Immature natural killer cell (primary cell): ENCODE results near the gene SLC35A2. TPM values are rescaled to one million over a fixed set of nuclear protein-coding genes. Genes with fewer than 3 reads are reported as not detected.

Source experiments
- DNase-seq, 3 donors: peaks; one replicate each; pipeline ENCODE4 v3.0.0; 2022; ENCODE audit warnings: mixed read lengths in 1 of 3
- H3K27ac Mint-ChIP-seq, 6 donors: one replicate each; pipeline ENCODE4 v1.8.0; 2020; ENCODE audit warnings: mixed read lengths in 6 of 6, mild to moderate bottlenecking in 5 of 6, inconsistent platforms in 4 of 6, moderate library complexity in 3 of 6
- H3K27me3 Mint-ChIP-seq, 3 donors: one replicate each; pipeline ENCODE4 v1.8.0; 2020 to 2021; ENCODE audit warnings: low read depth in 3 of 3, mild to moderate bottlenecking in 3 of 3, mixed read lengths in 3 of 3, moderate library complexity in 3 of 3, inconsistent platforms in 1 of 3
- H3K36me3 Mint-ChIP-seq, 3 donors: one replicate each; pipeline ENCODE4 v1.8.0; 2020; ENCODE audit warnings: mixed read lengths in 3 of 3, inconsistent platforms in 2 of 3, mild to moderate bottlenecking in 2 of 3
- H3K4me1 Mint-ChIP-seq, 2 donors: one replicate each; pipeline ENCODE4 v1.8.0; 2020; ENCODE audit warnings: inconsistent platforms in 2 of 2, mild to moderate bottlenecking in 2 of 2, mixed read lengths in 2 of 2, moderate library complexity in 1 of 2
- H3K4me3 Mint-ChIP-seq, 5 donors: one replicate each; pipeline ENCODE4 v1.8.0; 2020; ENCODE audit warnings: mild to moderate bottlenecking in 5 of 5, mixed read lengths in 5 of 5, inconsistent platforms in 3 of 5, moderate library complexity in 3 of 5
- H3K9me3 Mint-ChIP-seq, 6 donors: one replicate each; pipeline ENCODE4 v1.8.0; 2020; ENCODE audit warnings: mild to moderate bottlenecking in 6 of 6, mixed read lengths in 6 of 6, inconsistent platforms in 4 of 6, moderate library complexity in 3 of 6
- polyA plus RNA-seq, 3 donors: library from polyadenylated mRNA; unstranded; fragments of 300-500 nt; fragmentation: Illumina TruSeq; gene quantifications; one replicate each; pipeline ENCODE4 v1.2.3, GENCODE V29; 2021

Gene SLC35A2
- polyA plus RNA-seq, 3 donors from 2014 or later: 17.0 to 20.6 (median 20.2) TPM

DNA sequence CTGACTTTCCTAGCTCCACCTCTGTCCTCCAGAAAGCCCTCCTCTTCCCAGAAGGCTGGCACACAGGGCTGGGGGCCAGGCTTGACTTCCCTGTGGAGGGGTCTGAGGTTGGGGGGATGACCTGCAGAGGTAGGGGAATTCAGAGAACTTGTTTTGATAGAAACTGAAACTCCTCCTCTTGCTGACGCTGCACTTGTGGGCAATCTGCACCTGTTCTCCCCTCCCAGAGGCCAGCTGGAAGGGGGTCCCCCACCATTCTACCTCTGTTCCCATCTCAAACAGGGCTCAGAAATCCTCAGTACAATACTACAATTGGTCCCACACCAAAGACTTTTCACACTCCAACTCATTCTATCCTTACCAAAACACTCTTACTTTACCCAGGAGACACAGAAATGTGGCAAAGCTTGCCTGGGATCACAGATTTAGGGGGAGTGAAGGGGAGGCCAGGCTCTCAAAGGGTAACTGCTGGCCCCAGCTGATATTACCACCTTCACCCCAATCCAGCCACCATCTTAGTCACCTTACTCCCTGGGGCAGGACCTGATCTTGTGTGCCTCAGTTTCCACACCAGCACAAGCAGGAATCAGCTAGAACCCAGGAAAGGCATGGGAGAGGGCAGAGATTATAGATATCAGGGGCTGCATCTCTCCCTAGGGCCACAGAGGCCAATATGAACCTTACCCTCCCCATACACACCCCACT is 27.4 kb upstream of the SLC35A2 start:
- peak overlapping the region; percentile 93 to 99 (median 95) for H3K27ac Mint-ChIP-seq
- peaks cover 2 to 20% (median 6%) of the 10 kb centered on the region in 3 donors for H3K36me3 Mint-ChIP-seq
- DNase-seq: peak; percentile 47 to 59 (median 51)
- peaks cover 10 to 15% (median 11%) of the 10 kb centered on the region in 3 donors for H3K27me3 Mint-ChIP-seq
- peaks cover 93 to 99% of the 10 kb centered on the region in 2 donors for H3K4me1 Mint-ChIP-seq
- no peaks in the 10 kb centered on the region for H3K9me3 Mint-ChIP-seq
- peak overlapping the region; percentile 75 to 91 (median 82) for H3K4me3 Mint-ChIP-seq

DNA sequence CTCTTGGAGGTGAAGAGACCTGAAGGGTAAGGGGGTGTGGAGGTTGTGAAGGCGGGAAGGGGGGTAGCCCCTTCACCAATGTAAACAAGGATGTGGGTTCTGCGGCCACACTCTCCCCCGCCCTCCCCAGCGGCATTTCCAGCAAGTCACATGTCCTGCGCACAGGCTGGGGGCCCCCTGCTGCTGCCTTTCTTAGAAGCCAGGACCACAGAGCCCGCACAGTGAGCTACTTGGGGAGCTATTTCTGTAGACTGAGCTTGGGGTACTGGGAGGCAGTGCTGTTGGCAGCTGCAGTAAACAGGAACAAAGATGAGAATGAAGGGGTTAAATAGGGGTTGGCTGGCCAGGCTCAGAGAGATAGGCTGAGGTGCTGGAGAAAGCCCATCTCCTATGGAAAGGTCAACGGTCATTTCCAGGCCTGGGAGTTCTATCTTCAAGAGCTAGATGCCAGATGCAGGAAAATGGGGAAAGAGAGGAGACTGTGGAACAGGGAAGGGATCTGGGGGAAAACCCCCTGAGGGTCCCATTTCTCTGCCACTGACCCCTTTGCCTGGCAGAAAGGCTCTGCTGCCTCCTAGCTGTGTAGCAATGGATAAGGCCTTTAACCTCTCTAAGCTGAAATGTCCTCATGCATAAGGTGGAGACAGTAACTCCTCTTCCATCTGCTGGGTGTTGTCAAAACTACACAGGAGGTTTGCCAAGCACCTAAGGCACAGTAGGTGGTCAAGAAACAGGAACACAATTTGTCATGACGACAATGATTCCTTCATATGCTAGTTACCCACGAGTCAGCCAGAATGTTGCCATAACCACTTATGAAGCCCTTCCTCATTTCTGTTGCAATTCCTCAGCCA is 25.8 kb upstream of the SLC35A2 start:
- Mint-ChIP-seq H3K4me3 (peak overlapping the region; percentile 75 to 91 (median 82)), H3K27ac (peak overlapping the region; percentile 93 to 99 (median 95)), H3K36me3 (peaks cover 5 to 28% (median 12%) of the 10 kb centered on the region in 3 donors), H3K27me3 (peaks cover 7 to 16% (median 8%) of the 10 kb centered on the region in 3 donors), H3K4me1 (peaks cover 84 to 85% of the 10 kb centered on the region in 2 donors), H3K9me3 (no peaks in the 10 kb centered on the region)
- DNase-seq: peak; percentile 90 to 92 (median 90)

DNA sequence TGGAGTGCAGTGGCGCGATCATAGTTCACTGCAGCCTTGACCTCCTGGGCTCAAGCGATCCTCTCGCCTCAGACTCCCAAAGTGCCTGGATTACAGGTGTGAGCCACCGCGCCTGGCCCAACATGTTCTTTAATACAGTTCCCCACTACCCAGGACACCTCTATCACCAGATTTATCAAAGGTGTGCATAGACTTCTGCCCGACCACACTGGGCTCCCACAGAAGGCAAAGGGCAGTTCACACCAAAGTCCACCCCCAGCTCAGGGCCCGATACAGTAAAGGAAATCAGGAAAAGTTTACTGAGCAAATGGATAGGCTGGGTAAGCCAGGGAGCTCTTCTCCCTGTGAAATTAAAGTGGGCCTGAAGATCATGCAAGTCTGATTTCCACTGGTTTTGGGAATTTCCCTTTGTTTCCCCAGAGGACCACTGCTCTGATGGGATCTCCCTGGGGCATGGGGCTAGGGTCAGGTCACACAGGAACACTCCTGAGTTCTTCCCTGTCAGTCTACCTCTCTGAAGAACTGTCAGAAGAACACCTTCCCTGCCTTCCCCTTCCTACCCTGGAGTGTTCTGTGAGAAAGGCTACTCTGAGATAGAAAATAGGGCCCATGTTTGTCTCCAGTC is 25.1 kb upstream of the SLC35A2 start:
- Mint-ChIP-seq H3K4me1 (peaks cover 77 to 78% of the 10 kb centered on the region in 2 donors), H3K36me3 (peaks cover 5 to 23% (median 12%) of the 10 kb centered on the region in 3 donors), H3K4me3 (peak overlapping the region; percentile 75 to 91 (median 82)), H3K9me3 (no peaks in the 10 kb centered on the region), H3K27ac (peak overlapping the region; percentile 93 to 99 (median 95)), H3K27me3 (peaks cover 7 to 16% (median 8%) of the 10 kb centered on the region in 3 donors)
- no peak for DNase-seq

DNA sequence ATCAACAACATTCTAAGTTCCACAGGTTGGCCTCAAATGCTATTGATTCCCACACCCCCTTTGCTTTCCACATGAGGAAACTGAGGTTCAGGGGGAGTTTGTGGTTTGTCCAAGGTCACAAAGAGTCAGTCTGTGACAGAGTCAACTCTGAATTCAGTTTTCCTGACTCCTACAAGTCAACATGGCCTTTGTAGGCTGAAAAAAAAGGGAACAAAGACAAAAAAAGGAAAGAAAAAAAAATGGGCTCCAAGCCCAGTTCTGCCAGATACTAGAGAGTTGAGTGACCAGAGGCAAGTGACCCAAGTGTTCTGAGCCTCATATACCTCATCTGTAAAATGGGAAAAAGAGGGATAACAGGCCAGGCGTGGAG is 23.8 kb upstream of the SLC35A2 start:
- peaks cover 66 to 67% of the 10 kb centered on the region in 2 donors for H3K4me1 Mint-ChIP-seq
- no peak for DNase-seq
- H3K27ac Mint-ChIP-seq: peak overlapping the region; percentile 59 to 79 (median 70)
- H3K4me3 Mint-ChIP-seq: peak overlapping the region in 1 of 5 donors; percentile 56
- no peaks in the 10 kb centered on the region for H3K9me3 Mint-ChIP-seq
- peaks cover 5 to 22% (median 12%) of the 10 kb centered on the region in 3 donors for H3K36me3 Mint-ChIP-seq
- peaks cover 7 to 16% (median 8%) of the 10 kb centered on the region in 3 donors for H3K27me3 Mint-ChIP-seq

DNA sequence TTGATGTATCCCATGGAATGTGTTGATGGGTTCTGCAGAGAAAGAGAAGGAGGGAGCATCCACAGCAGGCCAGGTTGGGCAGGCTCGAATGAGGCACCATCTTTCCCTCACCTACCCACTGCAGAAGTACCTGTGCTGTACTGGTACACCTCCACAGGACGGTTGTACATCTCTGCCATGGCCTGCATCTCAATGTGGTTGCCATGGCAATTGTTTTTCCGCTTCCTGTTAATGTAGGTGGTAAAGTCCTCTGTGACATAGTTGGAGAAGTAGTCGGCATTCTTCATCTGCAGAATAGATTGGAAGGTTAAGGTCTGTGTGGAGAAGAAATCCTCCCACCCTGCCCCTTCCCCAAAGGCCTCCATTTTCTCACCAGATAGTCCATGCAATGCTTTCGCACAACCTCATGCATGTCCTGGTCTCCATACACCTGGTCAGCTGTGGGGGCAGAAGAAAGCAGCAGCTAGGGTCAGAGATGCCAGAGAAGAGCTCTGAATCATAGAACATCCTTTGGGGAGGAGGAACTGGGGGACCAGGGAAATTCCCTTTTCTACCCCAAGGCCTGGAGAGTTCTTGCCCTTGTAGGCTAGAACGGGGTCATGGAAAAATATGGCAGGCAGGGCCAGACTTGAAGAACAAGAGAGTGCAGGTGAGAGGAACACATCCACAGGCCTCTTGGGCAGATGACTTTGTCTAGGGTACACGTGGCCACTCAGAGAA is 23.3 kb upstream of the SLC35A2 start:
- Mint-ChIP-seq H3K4me3 (peak overlapping the region in 1 of 5 donors; percentile 56), H3K36me3 (peaks cover 5 to 22% (median 12%) of the 10 kb centered on the region in 3 donors), H3K27me3 (peaks cover 7 to 13% (median 8%) of the 10 kb centered on the region in 3 donors), H3K27ac (peak overlapping the region; percentile 59 to 79 (median 74)), H3K9me3 (no peaks in the 10 kb centered on the region), H3K4me1 (peaks cover 61 to 63% of the 10 kb centered on the region in 2 donors)
- no peak for DNase-seq

DNA sequence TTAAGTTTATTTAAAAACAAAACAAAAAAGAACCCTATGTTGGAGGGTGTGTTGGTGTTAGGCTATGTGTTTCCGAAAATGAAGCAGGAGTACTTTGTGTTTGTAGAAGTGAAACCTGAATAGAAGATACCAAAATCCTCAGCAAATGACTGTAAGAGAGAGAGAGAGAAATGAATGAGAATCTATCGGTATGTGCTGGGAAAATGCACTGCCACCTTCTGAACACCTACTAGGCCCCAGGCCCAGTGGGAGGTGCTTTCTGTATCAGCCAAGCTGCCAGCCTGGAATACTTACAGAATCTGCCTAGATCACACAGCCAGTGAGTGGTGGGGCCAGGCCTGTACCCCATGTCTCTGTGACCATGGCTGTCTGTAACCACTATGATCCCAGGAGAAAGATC is 22.3 kb upstream of the SLC35A2 start:
- Mint-ChIP-seq H3K9me3 (no peaks in the 10 kb centered on the region), H3K4me1 (peaks cover 52 to 53% of the 10 kb centered on the region in 2 donors), H3K36me3 (peaks cover 5 to 22% (median 12%) of the 10 kb centered on the region in 3 donors), H3K27ac (peak overlapping the region in 5 of 6 donors; percentile 20 to 85 (median 51)), H3K4me3 (no peak overlapping the region), H3K27me3 (peaks cover 6 to 8% (median 7%) of the 10 kb centered on the region in 3 donors)
- no peak for DNase-seq

DNA sequence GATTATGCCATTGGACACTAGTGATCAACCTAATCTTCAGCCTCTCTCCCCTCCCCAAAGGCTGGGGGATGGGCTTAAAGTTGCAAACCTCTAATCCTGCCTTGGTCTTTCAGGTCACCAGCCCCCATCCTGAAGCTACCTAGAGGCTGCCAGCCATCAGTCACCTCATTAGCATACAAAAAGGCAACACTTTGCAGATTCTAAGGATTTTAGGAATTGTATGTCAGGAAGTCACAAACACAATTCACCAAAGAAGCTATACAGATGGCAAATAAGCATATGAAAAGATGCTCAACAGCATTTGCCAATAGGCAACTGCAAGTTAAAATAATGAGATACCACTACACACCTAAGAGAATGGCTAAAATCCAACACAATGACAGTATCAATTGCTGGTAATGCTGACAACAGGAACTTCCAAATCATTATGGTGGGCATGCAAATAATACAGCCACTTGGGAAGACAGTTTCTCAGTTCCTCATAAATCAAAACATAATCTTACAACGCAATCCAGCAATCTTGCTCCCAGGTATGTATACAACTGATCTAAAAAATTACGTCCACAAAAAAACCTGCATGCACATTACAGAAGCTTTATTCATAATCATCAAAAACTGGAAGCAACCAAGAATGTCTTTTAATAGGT is 16.4 kb upstream of the SLC35A2 start:
- H3K4me3 Mint-ChIP-seq: no peak overlapping the region
- H3K4me1 Mint-ChIP-seq: peaks cover 25 to 35% of the 10 kb centered on the region in 2 donors
- H3K9me3 Mint-ChIP-seq: no peaks in the 10 kb centered on the region
- DNase-seq: no peak
- H3K27ac Mint-ChIP-seq: no peak overlapping the region
- peaks cover 0 to 7% (median 1%) of the 10 kb centered on the region in 3 donors for H3K36me3 Mint-ChIP-seq
- H3K27me3 Mint-ChIP-seq: peaks cover 0 to 9% (median 0%) of the 10 kb centered on the region in 3 donors

DNA sequence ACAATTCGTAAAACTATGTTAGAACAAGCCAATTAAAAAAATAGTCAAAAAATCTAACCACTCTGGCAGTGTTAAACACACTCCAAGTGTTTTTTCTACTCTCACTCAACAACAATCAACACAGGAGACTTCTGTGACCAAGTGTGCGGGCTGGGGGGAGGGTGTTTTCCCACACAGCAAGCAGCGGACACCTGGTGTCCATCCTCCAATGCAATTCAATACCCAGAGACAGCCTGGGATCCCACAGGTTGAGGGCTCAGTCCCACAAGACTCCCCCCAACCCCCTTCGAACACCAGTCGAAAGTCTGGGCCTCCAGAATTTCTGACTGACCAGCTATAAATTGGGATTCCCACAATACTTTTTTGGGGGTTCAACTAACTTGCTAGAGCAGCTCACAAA is 15.7 kb upstream of the SLC35A2 start:
- Mint-ChIP-seq H3K9me3 (no peaks in the 10 kb centered on the region), H3K36me3 (peaks cover 0 to 5% (median 0%) of the 10 kb centered on the region in 3 donors), H3K4me3 (no peak overlapping the region), H3K27ac (no peak overlapping the region), H3K27me3 (peaks cover 0 to 9% (median 0%) of the 10 kb centered on the region in 3 donors), H3K4me1 (peaks cover 33 to 41% of the 10 kb centered on the region in 2 donors)
- no peak for DNase-seq

DNA sequence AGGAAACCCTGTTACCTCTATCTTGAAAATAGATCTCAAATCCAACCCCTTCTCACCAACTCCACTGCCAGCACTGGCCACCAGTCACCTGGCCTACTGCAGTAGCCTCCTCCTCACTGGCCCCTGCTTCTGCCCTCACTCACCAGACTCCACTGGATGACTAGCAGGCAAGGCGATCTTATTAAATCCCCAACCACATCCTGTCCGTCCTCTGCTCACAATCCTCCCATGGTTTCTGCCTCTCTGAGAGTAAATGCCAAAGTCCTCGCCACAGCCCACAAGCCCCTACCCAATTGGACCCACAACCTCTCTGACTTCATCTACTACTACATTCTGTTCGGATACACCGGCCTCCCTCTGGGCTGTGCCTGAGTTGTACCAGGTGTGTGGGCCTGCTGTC is 12.8 kb upstream of the SLC35A2 start:
- peak overlapping the region; percentile 57 to 94 (median 83) for H3K27ac Mint-ChIP-seq
- H3K36me3 Mint-ChIP-seq: peaks cover 0 to 9% (median 3%) of the 10 kb centered on the region in 3 donors
- peak; percentile 42 to 50 (median 49) for DNase-seq
- H3K9me3 Mint-ChIP-seq: no peaks in the 10 kb centered on the region
- H3K27me3 Mint-ChIP-seq: peaks cover 2 to 14% (median 3%) of the 10 kb centered on the region in 3 donors
- peak overlapping the region; percentile 55 to 75 (median 68) for H3K4me3 Mint-ChIP-seq
- H3K4me1 Mint-ChIP-seq: peaks cover 61 to 64% of the 10 kb centered on the region in 2 donors

DNA sequence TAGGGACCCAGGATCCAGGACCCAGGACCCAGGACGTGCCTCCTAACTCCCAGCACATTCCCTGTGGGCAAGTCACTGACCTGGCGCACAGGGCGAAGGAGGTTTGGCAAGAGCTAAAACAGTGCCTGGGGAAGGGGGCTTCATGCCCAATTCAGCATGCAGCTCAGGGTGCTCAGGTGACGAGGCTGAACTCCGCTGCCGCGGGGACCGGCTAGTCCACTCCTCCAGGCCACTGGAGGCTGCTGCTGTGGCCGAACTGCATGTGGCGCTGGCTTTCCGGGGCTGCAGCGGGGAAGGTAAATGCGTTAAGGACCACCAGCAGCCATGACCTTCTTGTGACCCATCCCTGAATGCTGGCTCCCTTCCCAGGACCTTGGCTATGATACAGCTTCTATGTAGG is 12.3 kb upstream of the SLC35A2 start:
- H3K36me3 Mint-ChIP-seq: peaks cover 0 to 9% (median 3%) of the 10 kb centered on the region in 3 donors

DNA sequence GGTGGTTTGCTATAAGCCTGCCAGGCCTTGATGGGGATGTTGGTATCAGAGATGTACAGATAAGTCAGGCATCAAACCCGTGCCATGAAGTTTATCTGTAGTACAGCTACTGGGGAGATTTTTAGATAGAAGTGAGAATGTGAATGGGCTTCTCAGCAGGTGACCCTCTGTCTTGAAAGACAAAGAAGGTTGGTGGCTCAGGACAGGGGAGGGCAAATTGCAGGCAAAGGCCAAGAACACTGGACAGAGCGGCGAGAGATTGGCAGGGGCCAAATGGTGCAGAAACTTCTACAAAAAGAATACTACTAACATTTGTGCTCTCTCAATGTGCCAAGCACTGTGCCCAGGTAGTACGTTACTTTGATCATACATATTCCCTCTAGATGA is 9.3 kb upstream of the SLC35A2 start:
- Mint-ChIP-seq H3K36me3 (peaks cover 3 to 17% (median 6%) of the 10 kb centered on the region in 3 donors), H3K9me3 (no peaks in the 10 kb centered on the region), H3K4me1 (peaks cover 72 to 75% of the 10 kb centered on the region in 2 donors), H3K27me3 (peaks cover 13 to 17% (median 16%) of the 10 kb centered on the region in 3 donors), H3K27ac (peak overlapping the region; percentile 87 to 97 (median 90)), H3K4me3 (peak overlapping the region; percentile 90 to 99 (median 91))
- DNase-seq: no peak

More for the DNA sequence above, 12.3 kb upstream of the SLC35A2 start:
- H3K4me3 Mint-ChIP-seq: peak overlapping the region; percentile 55 to 75 (median 68)
- H3K27me3 Mint-ChIP-seq: peaks cover 2 to 17% (median 7%) of the 10 kb centered on the region in 3 donors
- DNase-seq: no peak
- peak overlapping the region; percentile 57 to 94 (median 83) for H3K27ac Mint-ChIP-seq
- peaks cover 65 to 67% of the 10 kb centered on the region in 2 donors for H3K4me1 Mint-ChIP-seq
- no peaks in the 10 kb centered on the region for H3K9me3 Mint-ChIP-seq

DNA sequence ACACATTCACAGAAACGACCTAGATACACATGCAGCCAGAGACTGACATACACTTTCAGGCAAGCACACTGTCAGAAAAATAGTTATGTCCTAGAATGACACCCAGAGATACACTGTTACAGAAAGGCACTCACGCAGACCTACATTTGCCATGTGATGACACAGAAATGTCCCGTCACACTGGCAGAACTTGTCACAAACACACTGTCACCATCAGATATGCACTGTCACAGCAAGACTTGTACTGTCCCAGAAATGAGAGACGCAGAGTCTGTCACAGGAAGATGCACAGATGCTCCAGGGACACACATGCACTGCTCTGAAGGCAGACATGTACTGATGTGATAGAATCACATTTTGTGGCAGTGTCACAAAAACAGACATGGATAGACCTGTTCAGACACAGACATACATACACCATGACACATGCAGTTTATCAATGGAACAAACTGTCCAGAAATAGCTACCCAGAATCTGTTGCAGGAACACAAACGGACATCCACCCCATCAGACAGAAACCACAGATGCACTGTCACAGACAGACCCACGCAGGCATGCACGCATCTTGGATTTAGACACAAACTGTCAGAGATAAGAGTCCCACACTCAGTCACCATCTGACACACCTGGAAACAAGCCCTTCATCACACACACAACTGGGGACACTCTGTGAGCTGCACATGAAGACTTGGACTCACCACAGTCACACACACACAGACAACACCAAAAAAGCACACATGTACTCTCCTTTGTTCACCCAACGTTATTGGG is 8.7 kb upstream of the SLC35A2 start:
- H3K27me3 Mint-ChIP-seq: peaks cover 13 to 17% (median 16%) of the 10 kb centered on the region in 3 donors
- peaks cover 72 to 75% of the 10 kb centered on the region in 2 donors for H3K4me1 Mint-ChIP-seq
- DNase-seq: peak; percentile 26 to 49 (median 44)
- peak overlapping the region; percentile 90 to 99 (median 91) for H3K4me3 Mint-ChIP-seq
- H3K9me3 Mint-ChIP-seq: no peaks in the 10 kb centered on the region
- H3K27ac Mint-ChIP-seq: peak overlapping the region; percentile 87 to 97 (median 90)
- peaks cover 3 to 17% (median 6%) of the 10 kb centered on the region in 3 donors for H3K36me3 Mint-ChIP-seq
